ENCODE measurements around the gene TAF10. TPM values are rescaled to one million over a fixed set of nuclear protein-coding genes. Genes with fewer than 3 reads are reported as not detected.

Gene TAF10
- total and polyA plus RNA-seq, 2 of the 13 experiments (the other 11 are each of a cell fraction or from before 2014, with no cell fraction given): 71.3 to 134 TPM

- TF ChIP-seq ZNF280D (CRISPR knock-in tag; IDR thresholded peaks at IDR 0.05) (no peak), SAP130 (CRISPR knock-in tag; IDR thresholded peaks at IDR 0.05; ENCODE audit: low read depth) (peak; percentile 50), SIN3B (IDR thresholded peaks at IDR 0.05; ENCODE audit: low read length) (no peak), HNF4A (CRISPR knock-in tag; IDR thresholded peaks at IDR 0.05) (peak; percentile 49), CHD4 (IDR thresholded peaks at IDR 0.05; ENCODE audit: borderline replicate concordance, low read length) (no peak), ZNF607 (CRISPR knock-in tag; IDR thresholded peaks at IDR 0.05; ENCODE audit: borderline replicate concordance) (no peak), HNF1B (CRISPR knock-in tag; IDR thresholded peaks at IDR 0.05) (no peak), MYC (CRISPR knock-in tag; IDR thresholded peaks at IDR 0.05; ENCODE audit: borderline replicate concordance) (no peak), CEBPB (IDR thresholded peaks at IDR 0.05; ENCODE audit: borderline replicate concordance, low read depth, low read length) (0 out of 2 replicates have a peak, but pooled peaks have one; percentile 0), ZNF24 (IDR thresholded peaks at IDR 0.05) (no peak), CBX1 (IDR thresholded peaks at IDR 0.05; ENCODE audit: low read depth) (no peak), ZNF30 (CRISPR knock-in tag; IDR thresholded peaks at IDR 0.05) (no peak), SOX6 (IDR thresholded peaks at IDR 0.05) (no peak), SOX6 (CRISPR knock-in tag; IDR thresholded peaks at IDR 0.05) (peak; percentile 47)
Observed at GRCh38 chr11:6598555-6598954, 13.5 kb downstream of the TAF10 start (continued).

Data from HepG2 (cell line).